Upper lobe of left lung (tissue), 4 donors: ENCODE measurements around the gene SPRING1.

ENCODE experiments used
- CTCF ChIP-seq, 6 experiments: fragments of 450-650 bp in 4 of 6; fragments of 200-600 bp in 2 of 6; sonication (generic) in 2 of 6; IDR thresholded peaks; one replicate each; pipeline ENCODE4 v1.5.1; 2016 to 2019; ENCODE audit warnings: antibody characterized with exemption in 6 of 6
- EP300 ChIP-seq, 4 donors: sonication (generic); formaldehyde crosslinking; IDR thresholded peaks; one replicate each; pipeline ENCODE4 v1.5.1; 2017; ENCODE audit warnings: antibody characterized with exemption in 4 of 4, control low read depth in 2 of 4
- POLR2A ChIP-seq, 4 donors: fragments of 450-650 bp; IDR thresholded peaks; one replicate each; pipeline ENCODE4 v1.5.1; 2016 to 2017; ENCODE audit warnings: antibody characterized with exemption in 4 of 4, mild to moderate bottlenecking in 2 of 4
- POLR2AphosphoS5 ChIP-seq, 2 donors: sonication (generic); formaldehyde crosslinking; IDR thresholded peaks; one replicate each; pipeline ENCODE4 v1.5.1; 2017; ENCODE audit warnings: antibody characterized with exemption in 2 of 2

GRCh38 chr12:116707751-116708150 is 30.1 kb downstream of the SPRING1 start:
- TF ChIP-seq CTCF (IDR thresholded peaks at IDR 0.05): no peak
- TF ChIP-seq EP300 (IDR thresholded peaks at IDR 0.05): no peak
- TF ChIP-seq POLR2A (IDR thresholded peaks at IDR 0.05): no peak
- no peak for TF ChIP-seq POLR2AphosphoS5 (IDR thresholded peaks at IDR 0.05)
